NAMALWA (cell line): Measurements from ENCODE around the gene UBA7.
"Not testable (repeated sequence)": the region's sequence is repeated elsewhere in the genome, so short reads cannot be mapped to it uniquely, and the experiment has no call there.

Source experiments
- DNase-seq: peaks from one replicate; pipeline ENCODE4 v3.0.0-alpha.2; 2015; ENCODE audit warnings: low spot score

The UBA7 gene

GRCh38 chr3:49813497-49814174, at the start of gene UBA7:
TSS of gene UBA7 (minus strand) at chr3:49813953. CDS start at chr3:49813787, 166 bp downstream.
- no peak for DNase-seq

GRCh38 chr3:49859576-49860305, 46.0 kb upstream of the UBA7 start:
- DNase-seq, result no peak

- peak; percentile 92 for DNase-seq
Measured at GRCh38 chr3:49856181-49857005, 42.6 kb upstream of the UBA7 start, which contains the start of gene TRAIP. TSS of gene TRAIP (minus strand) at chr3:49856564. CDS start at chr3:49856453, 111 bp downstream.

GRCh38 chr3:49855662-49856061, 41.9 kb upstream of the UBA7 start:
- no peak for DNase-seq

GRCh38 chr3:49845694-49846093, 31.9 kb upstream of the UBA7 start:
- DNase-seq, result no peak

GRCh38 chr3:49844464-49845183, 30.9 kb upstream of the UBA7 start:
- no peak for DNase-seq

- DNase-seq, result no peak
Measured at GRCh38 chr3:49842843-49843517, 29.2 kb upstream of the UBA7 start.

- no peak for DNase-seq
Measured at GRCh38 chr3:49841806-49842205, 28.1 kb upstream of the UBA7 start.

GRCh38 chr3:49841126-49841696, 27.5 kb upstream of the UBA7 start:
- DNase-seq, result peak; percentile 52

- DNase-seq, result no peak
Measured at GRCh38 chr3:49840388-49840787, 26.6 kb upstream of the UBA7 start.

GRCh38 chr3:49839193-49839809, 25.5 kb upstream of the UBA7 start:
- peak; percentile 73 for DNase-seq

GRCh38 chr3:49831341-49831740, 17.6 kb upstream of the UBA7 start:
- no peak for DNase-seq

- no peak for DNase-seq
Measured at GRCh38 chr3:49826016-49826415, 12.3 kb upstream of the UBA7 start.

GRCh38 chr3:49823131-49823530, 9.4 kb upstream of the UBA7 start:
- DNase-seq, result not testable (repeated sequence)

- DNase-seq, result no peak
Measured at GRCh38 chr3:49812916-49813496, 747 bp downstream of the UBA7 start.

GRCh38 chr3:49807431-49808114, 6.2 kb downstream of the UBA7 start:
- DNase-seq, result no peak

GRCh38 chr3:49806850-49807249, 6.9 kb downstream of the UBA7 start:
- no peak for DNase-seq

- no peak for DNase-seq
Measured at GRCh38 chr3:49805897-49806701, 7.7 kb downstream of the UBA7 start.

- peak; percentile 58 for DNase-seq
Measured at GRCh38 chr3:49805367-49805782, 8.4 kb downstream of the UBA7 start.
